ENCODE results near the gene CCND3.

GRCh38 chr6:41942067-41942851 lies 651 bp upstream of the CCND3 start:
- TF ChIP-seq CTCF (IDR thresholded peaks at IDR 0.05): no peak
- TF ChIP-seq POLR2A (IDR thresholded peaks at IDR 0.05): no peak
